Activated T-helper 1 cell treated with anti-CD3 and anti-CD28 coated beads, Interleukin-12 subunit alpha, Interleukin-12 subunit beta, Interleukin-2, Interleukin-4 antibody, amounts not matched to agents 30 ng/mL and 10 ng/mL and 1 ng/mL, durations not matched to agents 14 hours and 24 hours and 36 hours (primary cell): ENCODE data around the gene LRRC10B. TPM values are rescaled to one million over a fixed set of nuclear protein-coding genes. Genes with fewer than 3 reads are reported as not detected.

Experiments
- DNase-seq: peaks from one replicate; pipeline ENCODE4 v3.0.0; 2021; ENCODE audit warnings: low spot score
- H3K27ac Mint-ChIP-seq: one replicate; pipeline ENCODE4 v1.8.0; 2021; ENCODE audit warnings: mild to moderate bottlenecking, mixed read lengths
- H3K27me3 Mint-ChIP-seq: one replicate; pipeline ENCODE4 v1.8.0; 2022; ENCODE audit warnings: mild to moderate bottlenecking, moderate library complexity, mixed read lengths; ENCODE audit not compliant: insufficient read depth
- H3K36me3 Mint-ChIP-seq: one replicate; pipeline ENCODE4 v1.8.0; 2021; ENCODE audit warnings: low read depth, mixed read lengths
- H3K4me1 Mint-ChIP-seq: one replicate; pipeline ENCODE4 v1.8.0; 2021; ENCODE audit warnings: low read depth, mixed read lengths
- H3K4me3 Mint-ChIP-seq: one replicate; pipeline ENCODE4 v1.8.0; 2021; ENCODE audit warnings: mild to moderate bottlenecking, moderate library complexity, mixed read lengths
- H3K9me3 Mint-ChIP-seq: one replicate; pipeline ENCODE4 v1.8.0; 2021; ENCODE audit warnings: mixed read lengths
- intact Hi-C: fragments of 100-400 bp; cut with micrococcal nuclease; formaldehyde crosslinking; loops from one replicate; pipeline ENCODE4 v1.15.1; 2024
- total RNA-seq: library from RNA; stranded (reverse); gene quantifications from 2 replicates; pipeline ENCODE4 v1.2.3, GENCODE V29; 2022

Gene LRRC10B
- total RNA-seq, 1 donor from 2014 or later, result not detected

DNA sequence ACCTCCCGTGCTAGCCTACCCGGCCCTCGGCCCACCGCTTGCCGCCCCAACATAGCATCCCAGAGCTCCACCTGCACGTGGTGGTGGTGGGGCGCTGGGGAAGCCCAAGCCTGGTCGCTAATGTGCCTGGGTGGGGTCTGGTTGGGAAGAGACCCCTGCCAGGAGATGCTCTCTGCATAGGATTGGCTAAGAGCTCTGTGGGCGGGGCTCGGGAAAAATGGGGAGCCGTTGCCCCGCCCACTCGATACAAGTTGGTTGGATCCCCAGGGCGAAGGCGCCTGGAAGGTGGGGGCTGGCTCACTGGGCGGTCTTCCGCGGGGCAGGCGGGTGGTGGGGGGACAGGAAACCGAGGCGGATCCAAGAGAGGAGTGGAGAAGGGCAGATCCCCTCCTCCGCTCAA, 7.6 kb downstream of the LRRC10B start:
- intact Hi-C loops, result loop anchor here (10.0 kb wide), 1 partner anchor 181 kb away; the partner anchor contains the start of genes DDB1 and TKFC
- Mint-ChIP-seq H3K4me3 (no peak overlapping the region), H3K36me3 (no peaks in the 10 kb centered on the region), H3K9me3 (no peaks in the 10 kb centered on the region), H3K27ac (no peak overlapping the region), H3K27me3 (peaks cover 10% of the 10 kb centered on the region), H3K4me1 (no peaks in the 10 kb centered on the region)
- DNase-seq, result no peak

DNA sequence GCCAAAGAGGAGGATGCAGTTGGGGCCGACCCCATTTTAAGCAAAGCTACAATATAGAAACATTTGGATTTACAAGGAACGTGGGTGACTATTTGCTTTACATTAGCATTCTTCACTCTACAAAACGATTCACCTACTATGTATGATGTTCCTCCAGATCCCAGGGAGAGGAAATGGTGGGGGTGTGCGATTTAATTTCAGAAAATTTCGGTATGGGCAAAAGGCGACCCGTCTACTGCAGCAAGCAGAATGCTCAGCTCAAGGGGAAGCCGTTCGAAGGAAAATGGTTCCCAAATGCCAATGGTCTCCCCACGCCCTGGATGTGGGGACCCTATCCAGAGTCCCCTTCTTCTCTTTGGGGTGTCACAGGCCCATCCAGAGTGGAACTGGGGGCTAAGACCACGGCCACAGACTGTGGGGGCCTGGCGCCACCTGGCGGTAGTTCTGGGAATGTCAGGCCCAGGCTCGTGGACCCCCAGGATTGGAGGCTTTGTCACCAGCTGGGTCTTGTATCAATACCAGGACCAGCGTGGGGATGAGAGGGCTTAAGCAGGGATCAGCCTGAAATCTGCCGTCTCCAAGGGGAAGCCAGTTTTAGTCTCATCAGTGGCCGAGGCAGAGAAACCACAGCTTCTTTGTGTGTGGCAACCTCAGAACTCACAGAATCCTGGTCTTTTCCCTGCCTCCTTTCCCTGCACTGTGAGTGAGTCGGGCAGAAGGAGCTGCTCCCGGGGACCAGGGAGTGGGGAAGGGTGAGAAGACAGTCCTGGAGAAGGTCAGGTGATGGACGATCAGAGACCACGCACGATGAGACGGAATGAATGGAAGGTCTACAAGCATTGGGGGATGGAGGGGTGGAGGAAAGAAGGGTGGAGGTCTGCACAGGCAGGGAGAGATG, 8.4 kb downstream of the LRRC10B start:
- DNase-seq, result peak; percentile 32
- Mint-ChIP-seq H3K36me3 (no peaks in the 10 kb centered on the region), H3K4me1 (no peaks in the 10 kb centered on the region), H3K27ac (no peak overlapping the region), H3K27me3 (peaks cover 7% of the 10 kb centered on the region), H3K4me3 (no peak overlapping the region), H3K9me3 (no peaks in the 10 kb centered on the region)
- intact Hi-C loops, result loop anchor here (1.0 to 10.0 kb wide), 3 partner anchors 40 to 182 kb away; partner anchors contain the start of genes DDB1 and TKFC

DNA sequence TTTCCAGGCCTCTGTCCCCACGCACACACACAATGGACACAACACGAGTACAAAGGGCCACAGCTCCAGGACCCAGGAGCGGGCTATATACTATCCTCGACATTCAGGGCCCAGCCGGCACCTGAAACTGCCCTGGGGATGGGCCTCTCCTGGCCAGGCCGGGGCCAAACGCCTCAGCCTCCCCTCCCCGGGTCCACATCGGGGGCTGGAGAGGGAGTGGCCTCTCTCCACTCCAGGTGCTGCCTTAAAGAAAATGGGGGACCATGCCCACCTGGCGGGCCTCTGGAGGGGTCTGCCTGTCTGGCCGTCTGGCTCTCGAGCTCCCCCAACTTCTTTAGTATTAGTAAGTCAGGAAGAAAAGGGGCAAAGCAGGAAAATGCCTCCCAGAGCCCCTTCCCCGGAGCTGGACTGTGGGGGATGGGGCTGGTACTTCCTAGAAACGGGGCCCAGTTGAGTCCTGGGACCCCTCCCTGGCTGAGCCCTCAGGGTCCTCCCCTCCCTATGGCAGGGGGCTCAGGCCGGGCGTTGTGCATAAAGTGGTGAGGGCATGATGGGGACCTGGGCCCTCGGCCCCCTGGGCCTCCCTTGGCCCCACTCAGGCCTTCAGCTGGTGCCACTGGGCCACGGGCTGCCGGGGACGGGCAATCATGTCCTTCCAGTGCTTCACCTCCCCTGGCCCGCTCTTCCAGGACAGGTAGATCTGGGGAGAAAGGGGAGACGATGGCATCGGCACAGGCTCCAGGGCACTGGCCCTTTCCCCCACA, 9.7 kb downstream of the LRRC10B start:
- peaks cover 4% of the 10 kb centered on the region for H3K27me3 Mint-ChIP-seq
- H3K4me3 Mint-ChIP-seq, result no peak overlapping the region
- intact Hi-C loops, result loop anchor here (10.0 kb wide), 1 partner anchor 183 kb away; the partner anchor contains the start of genes DDB1 and TKFC
- H3K9me3 Mint-ChIP-seq, result no peaks in the 10 kb centered on the region
- no peak overlapping the region for H3K27ac Mint-ChIP-seq
- no peaks in the 10 kb centered on the region for H3K4me1 Mint-ChIP-seq
- no peaks in the 10 kb centered on the region for H3K36me3 Mint-ChIP-seq
- no peak for DNase-seq

DNA sequence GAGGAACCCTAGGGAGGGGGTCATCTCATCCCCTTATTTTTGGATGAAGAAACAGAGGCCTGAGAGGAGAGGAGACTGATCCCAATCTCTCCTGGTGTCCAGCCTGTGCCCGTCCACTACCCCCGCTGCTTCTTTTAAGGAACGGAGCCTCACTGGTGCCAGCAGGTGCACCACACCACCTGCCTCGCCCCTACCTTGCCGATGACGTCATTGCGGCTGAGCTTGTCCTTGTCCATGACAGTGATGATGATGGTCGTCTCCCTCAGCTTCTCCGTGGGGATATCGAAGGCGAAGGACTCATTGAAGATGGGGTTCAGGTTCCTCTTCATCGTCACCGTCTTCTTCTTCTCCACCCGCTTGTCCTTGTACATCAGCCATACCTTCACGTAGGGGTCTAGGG, 14.3 kb downstream of the LRRC10B start:
- no peak for DNase-seq
- no peak overlapping the region for H3K4me3 Mint-ChIP-seq
- H3K9me3 Mint-ChIP-seq, result no peaks in the 10 kb centered on the region
- no peak overlapping the region for H3K27ac Mint-ChIP-seq
- no peaks in the 10 kb centered on the region for H3K36me3 Mint-ChIP-seq
- H3K27me3 Mint-ChIP-seq, result peaks cover 8% of the 10 kb centered on the region
- no peaks in the 10 kb centered on the region for H3K4me1 Mint-ChIP-seq
- intact Hi-C loops, result no loop called here

DNA sequence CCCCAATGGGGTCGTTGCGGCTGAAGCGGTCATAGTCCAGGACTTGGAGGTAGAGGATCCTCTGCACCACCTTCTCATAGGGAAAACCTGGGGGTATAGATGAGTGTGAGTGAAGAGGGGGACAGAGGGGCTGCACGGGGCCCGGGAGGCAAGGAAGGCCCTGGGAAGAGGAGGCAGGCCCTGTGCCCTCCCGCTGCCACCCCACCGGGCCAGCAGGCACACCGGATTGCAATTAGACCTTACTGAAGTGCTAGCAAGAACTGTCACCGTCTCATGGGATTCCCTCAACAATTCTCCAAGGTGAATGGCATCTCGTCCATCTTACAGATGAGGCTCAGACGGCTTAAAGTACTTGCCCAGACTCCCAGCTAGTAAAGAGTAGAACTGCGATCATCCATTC, 15.9 kb downstream of the LRRC10B start:
- Mint-ChIP-seq H3K36me3 (no peaks in the 10 kb centered on the region), H3K27me3 (peaks cover 8% of the 10 kb centered on the region), H3K4me3 (no peak overlapping the region), H3K9me3 (no peaks in the 10 kb centered on the region), H3K27ac (no peak overlapping the region), H3K4me1 (no peaks in the 10 kb centered on the region)
- intact Hi-C loops, result no loop called here
- no peak for DNase-seq

DNA sequence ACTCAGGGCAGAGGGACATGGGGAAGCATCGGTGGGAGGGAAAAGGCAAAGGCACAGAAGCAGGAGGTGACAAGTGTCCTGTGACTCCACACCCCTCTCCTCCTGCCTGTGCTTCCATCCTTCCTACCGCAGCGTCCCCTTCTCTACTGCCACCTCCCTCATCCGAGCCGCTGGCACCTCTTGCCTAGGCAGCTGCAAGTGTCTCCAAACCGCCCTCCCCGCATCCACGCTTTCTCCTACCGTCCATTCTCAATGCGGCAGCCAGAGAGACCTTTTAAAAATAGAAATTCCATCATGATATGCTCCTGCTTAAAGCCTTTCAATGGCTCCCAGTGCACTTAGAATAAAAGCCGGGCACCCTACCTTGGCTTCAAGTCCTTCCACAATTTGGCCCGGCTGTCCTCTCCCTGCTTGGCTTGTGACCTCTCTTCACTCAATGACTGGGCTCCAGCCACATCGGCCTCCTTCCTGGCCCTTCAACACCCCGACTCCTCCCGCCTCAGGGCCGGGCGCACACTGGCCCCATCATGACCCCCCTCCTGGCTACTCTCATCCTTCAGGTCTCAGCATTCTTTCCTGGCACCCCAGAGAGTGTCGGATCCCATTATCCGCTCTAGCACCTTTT, 16.5 kb downstream of the LRRC10B start:
- no peak for DNase-seq
- no peaks in the 10 kb centered on the region for H3K36me3 Mint-ChIP-seq
- no peaks in the 10 kb centered on the region for H3K9me3 Mint-ChIP-seq
- H3K27ac Mint-ChIP-seq, result no peak overlapping the region
- H3K4me1 Mint-ChIP-seq, result no peaks in the 10 kb centered on the region
- no peak overlapping the region for H3K4me3 Mint-ChIP-seq
- peaks cover 8% of the 10 kb centered on the region for H3K27me3 Mint-ChIP-seq
- intact Hi-C loops, result no loop called here

DNA sequence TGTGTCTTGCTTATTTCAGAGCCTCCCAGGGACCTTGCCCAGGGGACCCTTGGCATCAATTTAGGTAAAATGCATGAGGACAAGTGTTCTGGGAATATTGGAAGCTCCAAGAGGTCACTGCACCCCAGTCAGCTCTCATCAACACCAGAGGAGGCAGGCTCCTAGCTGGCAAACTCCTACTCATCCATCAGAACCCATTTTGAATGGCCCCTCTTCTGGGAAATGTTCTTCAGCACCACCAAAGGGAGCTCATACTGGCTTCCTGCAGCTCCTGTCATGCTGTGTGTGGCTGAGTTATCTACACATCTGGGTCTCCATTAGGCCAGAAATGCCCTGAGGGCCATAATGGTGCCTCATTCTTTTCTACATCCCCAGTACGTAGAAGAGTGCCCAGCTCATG, 17.7 kb downstream of the LRRC10B start:
- no peaks in the 10 kb centered on the region for H3K9me3 Mint-ChIP-seq
- intact Hi-C loops, result no loop called here
- H3K4me3 Mint-ChIP-seq, result no peak overlapping the region
- H3K27me3 Mint-ChIP-seq, result peaks cover 8% of the 10 kb centered on the region
- DNase-seq, result no peak
- H3K27ac Mint-ChIP-seq, result no peak overlapping the region
- H3K4me1 Mint-ChIP-seq, result no peaks in the 10 kb centered on the region
- H3K36me3 Mint-ChIP-seq, result no peaks in the 10 kb centered on the region

DNA sequence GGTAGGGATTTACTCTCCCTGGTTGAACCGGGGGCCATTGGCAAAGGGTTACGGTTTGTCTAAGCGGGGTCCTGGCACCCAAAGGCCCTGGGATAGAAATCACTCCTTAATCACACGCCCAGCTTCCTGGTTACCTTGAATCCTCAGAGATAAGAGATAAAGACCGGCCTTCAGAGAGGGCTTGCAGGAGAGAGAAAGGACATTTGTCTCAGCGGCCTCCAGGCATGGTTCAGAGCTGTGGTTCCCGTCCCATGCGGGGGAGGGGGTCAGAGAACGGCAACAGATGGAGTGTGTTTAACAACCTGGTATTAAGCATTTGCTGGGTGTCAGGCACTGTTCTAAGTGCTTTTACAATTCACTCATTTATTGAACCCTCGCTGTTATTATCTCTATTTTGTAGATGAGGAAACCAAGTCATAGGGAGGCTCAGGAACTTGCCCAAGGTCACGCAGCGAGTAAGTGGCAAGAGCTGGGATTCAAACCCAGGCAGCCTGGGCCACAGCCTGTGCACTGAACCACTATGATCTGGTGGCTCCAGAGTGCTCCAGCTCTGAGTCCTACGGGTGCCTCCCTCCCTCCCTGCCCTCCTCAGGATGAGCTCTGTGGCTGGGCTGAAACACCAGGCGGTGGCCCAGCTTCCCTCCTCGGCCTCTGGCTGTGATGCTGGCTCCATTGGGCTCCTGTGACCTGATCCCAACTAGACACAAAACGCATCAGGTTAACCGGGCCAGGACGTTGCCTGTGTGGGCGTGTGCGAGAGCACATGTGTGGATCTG, 18.6 kb downstream of the LRRC10B start:
- Mint-ChIP-seq H3K9me3 (no peaks in the 10 kb centered on the region), H3K4me3 (no peak overlapping the region), H3K27ac (no peak overlapping the region), H3K27me3 (peaks cover 8% of the 10 kb centered on the region), H3K36me3 (no peaks in the 10 kb centered on the region), H3K4me1 (no peaks in the 10 kb centered on the region)
- no peak for DNase-seq
- intact Hi-C loops, result no loop called here

DNA sequence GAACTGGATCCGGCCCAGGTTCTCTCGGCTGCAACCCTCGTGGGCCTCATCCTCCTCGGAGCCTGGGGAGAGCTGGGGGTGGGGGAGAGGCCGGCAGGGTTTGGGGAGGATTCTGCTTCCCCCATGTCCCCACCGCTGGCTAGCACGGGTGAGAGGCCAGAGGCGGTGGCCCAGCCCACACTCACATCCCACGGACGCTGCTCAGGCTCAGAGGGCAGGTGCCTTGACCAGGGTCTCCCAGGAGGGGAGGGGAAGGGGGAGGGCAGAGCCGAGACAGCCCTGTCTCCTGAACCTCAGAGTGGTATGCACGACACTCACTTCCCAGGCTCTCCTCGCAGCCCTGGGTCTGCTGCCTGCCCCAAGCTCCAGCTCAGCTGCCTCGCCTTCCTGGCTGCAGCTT, 19.6 kb downstream of the LRRC10B start:
- Mint-ChIP-seq H3K4me3 (no peak overlapping the region), H3K27me3 (peaks cover 8% of the 10 kb centered on the region), H3K9me3 (no peaks in the 10 kb centered on the region), H3K4me1 (no peaks in the 10 kb centered on the region), H3K27ac (no peak overlapping the region), H3K36me3 (no peaks in the 10 kb centered on the region)
- intact Hi-C loops, result no loop called here
- DNase-seq, result no peak

DNA sequence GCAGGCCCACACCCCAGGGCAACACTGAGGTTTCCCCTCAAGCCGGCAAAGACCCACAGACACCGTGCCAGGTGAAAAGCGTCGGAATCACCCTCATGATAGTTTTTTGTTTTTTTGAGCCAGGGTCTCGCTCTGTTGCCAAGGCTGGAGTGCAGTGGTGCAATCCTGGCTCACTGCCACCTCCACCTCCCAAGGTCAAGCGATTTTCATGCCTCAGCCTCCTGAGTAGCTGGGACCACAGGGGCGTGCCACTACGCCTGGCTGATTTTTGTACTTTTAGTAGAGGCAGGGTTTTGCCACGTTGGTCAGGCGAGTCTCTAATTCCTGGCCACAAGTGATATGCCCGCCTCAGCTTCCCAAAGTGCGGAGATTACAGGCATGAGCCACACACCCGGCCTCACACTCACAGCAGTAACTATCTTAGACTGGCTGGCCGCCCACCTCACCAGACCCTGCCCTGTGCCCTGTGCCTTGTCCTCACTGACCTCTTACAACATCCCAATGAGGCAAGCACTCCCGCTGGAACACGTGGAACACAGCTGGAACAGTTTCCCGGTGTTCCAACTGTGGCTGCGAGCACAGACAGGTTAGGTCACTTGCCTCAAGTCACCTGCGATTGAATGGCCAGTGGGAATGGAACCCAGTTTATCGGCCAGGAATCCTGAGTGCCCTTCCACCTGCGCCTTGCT, 21.1 kb downstream of the LRRC10B start:
- intact Hi-C loops, result no loop called here
- no peaks in the 10 kb centered on the region for H3K4me1 Mint-ChIP-seq
- no peak overlapping the region for H3K4me3 Mint-ChIP-seq
- peaks cover 10% of the 10 kb centered on the region for H3K27me3 Mint-ChIP-seq
- no peak for DNase-seq
- H3K36me3 Mint-ChIP-seq, result no peaks in the 10 kb centered on the region
- H3K27ac Mint-ChIP-seq, result no peak overlapping the region
- no peaks in the 10 kb centered on the region for H3K9me3 Mint-ChIP-seq

DNA sequence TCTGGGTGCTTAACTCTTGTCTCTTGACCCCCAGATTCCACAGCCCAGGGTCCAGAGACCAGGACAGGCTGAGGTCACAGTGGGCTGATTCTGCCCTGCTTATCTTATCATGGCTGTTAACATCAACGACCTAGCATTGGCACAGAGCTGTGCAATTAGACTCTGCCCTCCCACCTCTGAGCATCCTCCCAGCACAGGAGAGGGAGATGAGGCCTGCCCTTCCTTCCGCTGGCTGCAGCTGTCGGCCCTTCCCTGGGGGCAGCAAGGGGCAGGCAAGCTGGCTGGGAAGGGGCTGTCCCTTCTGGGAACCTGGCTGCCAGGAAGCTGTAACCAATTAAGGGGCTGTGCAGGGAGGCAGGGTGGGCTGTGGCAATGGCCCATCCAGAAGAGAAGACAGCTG, 22.5 kb downstream of the LRRC10B start:
- Mint-ChIP-seq H3K27me3 (peaks cover 9% of the 10 kb centered on the region), H3K9me3 (no peaks in the 10 kb centered on the region)

More for the DNA sequence above, 22.5 kb downstream of the LRRC10B start:
- no peak for DNase-seq
- Mint-ChIP-seq H3K27ac (no peak overlapping the region), H3K36me3 (no peaks in the 10 kb centered on the region), H3K4me1 (no peaks in the 10 kb centered on the region), H3K4me3 (no peak overlapping the region)
- intact Hi-C loops, result no loop called here
